HK-2 (cell line): ENCODE measurements around the gene STMN1.

Source experiments
- DNase-seq: peaks from one replicate; pipeline ENCODE4 v3.0.0-alpha.2; 2018; ENCODE audit not compliant: unreplicated experiment

The STMN1 gene

DNA sequence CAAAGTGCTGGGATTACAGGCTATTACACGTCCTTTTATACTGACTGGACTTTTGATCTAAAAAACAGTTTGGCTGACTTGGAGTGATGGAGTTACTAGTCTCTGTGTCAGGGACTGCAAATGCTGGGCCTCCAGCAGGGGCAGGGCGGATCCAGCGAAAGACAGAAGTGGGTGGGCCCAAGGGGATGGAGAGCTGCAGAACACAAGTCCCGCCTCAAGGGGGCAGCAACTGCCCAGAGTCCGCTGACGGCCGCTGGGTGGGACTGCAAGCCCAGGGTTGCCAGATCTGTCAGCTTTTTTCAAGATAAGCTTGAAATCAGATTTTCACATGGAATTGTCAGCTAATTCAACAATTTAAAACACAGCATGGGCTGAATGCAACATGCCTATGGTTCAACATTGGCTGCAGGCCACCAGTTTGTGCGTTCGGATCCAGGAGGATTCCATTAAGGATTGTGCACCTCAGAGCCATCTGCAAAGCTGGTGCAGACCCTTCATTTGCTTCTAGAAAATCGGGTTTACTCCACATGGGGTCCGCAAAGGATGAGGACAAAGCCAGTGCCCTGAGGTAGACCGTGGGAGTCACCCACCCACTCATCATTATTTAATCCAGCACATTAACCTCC lies 10.7 kb downstream of the STMN1 start:
- peak; percentile 91 for DNase-seq

DNA sequence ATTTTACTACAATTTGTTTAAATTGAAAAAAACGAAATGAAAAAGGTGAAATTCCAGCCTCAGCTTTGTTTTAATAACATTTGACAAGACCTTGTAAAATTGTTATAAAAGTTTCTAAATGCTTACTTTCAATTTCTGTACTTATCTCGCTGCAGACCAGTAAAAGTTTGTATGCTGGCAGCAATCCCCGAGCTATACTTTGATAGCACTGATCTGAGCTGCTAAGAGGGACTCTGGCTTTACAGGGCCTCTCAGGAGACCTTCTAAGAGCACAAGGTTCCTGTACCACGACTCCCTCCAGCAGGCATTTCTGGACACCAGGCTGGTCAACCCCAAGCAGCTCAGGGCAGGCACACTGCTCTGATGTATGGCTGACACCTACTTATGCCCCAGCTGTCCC lies 13.1 kb downstream of the STMN1 start:
- no peak for DNase-seq

DNA sequence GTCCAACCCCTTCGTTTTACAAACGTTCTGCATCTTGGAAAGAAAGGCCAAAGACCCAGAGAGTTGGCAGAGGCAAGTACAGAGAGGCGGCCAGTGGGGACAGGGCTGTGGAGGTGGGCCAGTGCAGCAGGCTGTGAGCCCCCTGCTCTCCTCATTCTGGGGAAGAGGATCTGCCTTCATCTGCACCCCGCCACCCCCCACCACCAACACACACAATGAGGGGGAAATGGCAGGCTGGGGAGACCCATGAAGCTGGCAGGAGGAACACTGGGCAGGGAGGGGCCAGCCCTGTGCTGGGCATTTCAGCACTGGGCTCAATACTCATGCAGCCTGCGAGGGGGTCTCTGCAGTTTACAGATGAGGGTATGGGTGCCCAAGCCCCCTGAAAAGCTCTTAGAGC lies 14.6 kb downstream of the STMN1 start:
- DNase-seq: no peak

DNA sequence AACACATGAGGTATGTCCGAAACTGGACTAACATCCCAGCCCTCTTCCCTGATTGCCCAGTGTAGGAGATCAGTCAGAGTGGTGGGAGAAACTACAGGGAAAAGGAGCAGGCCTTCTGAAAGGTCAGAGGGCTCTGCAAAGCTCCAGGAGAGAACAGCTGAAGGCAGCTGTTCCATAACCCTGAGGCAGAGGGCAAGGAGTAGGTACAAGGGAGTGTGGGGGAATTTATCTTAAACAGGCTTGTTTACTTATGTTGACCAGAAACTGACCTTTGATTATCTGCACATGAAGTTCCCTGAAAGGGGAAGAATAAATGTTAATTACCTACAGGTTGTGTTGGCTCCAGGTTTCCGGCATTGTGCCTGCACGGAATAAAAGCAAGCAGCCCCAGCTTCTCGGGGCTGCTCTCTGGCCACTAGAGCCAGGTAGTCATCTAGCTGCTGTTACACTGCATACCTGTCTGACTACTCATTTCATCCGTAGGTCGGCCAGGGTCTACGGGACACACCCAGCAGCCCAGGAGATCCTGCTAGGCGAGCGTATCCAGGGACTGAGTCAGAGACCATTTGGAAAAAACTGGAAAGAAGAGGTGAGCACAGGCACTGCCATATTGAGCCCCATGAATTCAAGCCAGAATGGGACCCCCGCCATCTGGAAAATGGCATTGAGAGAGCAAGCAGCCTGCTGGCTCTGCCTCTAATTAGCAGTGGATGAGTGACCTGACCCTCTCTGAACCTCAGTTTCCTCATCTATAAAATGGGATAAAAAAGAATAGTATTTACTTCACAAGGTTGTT lies 15.8 kb downstream of the STMN1 start:
- peak; percentile 60 for DNase-seq

DNA sequence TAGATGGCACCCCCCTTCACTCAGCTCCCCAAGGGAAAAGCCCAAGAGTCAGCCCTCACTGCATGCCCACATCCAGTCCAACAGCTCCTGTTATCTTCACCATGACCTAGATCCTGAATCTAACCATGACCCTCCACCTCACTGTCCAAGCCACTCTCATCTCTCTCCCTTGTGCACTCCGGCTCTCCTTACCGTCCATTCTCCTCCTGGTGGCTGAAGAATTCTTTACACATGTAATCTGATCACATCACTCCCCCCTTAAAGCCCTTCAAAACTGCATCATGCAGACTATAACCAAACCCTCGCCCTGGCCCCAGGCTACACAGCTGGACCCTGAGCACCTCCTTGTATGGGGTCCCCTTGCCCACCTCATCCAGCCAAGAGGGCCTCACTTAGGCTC lies 16.7 kb downstream of the STMN1 start:
- no peak for DNase-seq

DNA sequence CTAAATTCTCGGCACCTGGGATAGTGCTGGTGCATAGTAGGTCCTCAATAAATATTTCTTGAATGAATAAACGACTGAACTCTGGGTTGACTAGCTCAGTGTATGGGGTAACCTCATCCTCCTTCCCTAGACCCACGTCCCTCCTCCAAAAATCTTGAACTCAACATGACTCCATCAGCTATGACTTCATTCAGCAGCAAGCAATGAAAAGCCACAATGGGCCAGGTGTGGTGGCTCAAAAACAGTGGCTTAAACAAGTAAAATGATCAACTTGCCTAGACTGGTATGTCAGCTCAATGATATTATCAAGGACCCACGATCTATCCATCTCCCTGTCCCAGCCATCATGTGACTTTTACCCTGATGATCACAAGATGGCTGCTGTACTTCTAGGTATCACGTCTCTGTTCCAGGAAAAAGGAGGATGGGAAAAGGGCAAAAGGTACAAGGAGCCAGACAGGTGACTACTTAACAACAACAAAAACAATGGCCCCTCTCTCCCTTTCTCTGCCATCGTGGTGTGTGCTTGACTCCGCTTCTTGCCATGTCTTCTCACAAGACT lies 17.7 kb downstream of the STMN1 start:
- DNase-seq: no peak

DNA sequence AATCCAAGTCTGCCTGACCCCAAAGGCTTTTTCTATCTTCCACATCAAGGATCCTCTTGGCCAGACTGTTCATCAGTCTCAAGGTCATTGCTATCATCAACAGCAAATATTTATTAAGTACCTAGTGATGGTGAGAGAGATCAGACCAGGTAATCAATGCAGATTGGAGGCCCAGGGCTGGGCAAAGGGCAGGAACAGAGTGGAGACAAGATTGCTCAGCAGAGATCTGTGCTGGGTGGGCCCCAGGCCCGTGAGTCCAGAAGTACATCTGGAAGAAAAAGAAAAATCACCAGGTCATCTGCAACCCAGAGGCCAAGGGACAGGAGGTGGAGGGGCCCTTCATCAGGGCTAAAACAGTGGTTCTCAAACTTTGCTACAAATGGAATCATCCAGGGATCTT lies 20.6 kb downstream of the STMN1 start:
- DNase-seq: no peak

DNA sequence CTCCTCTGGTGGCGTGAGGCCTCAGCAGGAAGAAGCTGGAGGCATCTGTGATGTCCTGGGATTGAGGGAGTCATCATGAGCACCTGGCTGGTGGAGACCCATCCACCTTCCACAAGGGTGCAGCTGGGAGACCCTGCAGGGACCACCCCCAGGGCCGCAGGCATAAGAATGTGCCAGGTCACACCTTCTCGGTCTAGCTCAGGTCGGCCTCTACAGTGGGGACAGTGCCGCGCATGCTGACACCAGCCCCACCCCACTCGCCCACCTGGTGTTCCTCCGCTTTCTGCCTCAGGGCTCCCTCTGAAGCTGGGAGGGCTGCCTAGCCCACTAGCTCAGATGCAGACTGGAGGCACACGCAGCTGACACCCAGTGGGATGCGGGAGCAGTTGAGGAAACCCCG lies 25.0 kb downstream of the STMN1 start:
- DNase-seq: no peak

DNA sequence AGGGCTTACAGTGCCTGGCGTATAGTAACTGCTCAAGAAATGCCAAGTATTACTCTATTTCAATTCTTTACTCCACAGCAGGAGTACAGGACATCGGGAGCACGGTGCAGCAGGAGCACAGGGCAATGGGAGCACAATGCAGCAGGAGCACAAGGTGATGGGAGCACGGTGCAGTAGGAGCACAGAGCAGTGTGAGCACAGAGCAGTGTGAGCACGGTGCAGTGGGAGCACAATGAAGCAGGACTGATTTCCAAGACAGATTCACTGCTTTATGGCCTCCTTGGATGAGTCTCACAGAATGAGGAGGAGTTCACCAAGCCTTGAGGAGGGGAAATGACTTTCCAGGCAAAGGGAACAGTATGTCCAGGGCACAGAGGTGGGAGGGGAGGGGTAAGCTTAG lies 25.7 kb downstream of the STMN1 start:
- no peak for DNase-seq

DNA sequence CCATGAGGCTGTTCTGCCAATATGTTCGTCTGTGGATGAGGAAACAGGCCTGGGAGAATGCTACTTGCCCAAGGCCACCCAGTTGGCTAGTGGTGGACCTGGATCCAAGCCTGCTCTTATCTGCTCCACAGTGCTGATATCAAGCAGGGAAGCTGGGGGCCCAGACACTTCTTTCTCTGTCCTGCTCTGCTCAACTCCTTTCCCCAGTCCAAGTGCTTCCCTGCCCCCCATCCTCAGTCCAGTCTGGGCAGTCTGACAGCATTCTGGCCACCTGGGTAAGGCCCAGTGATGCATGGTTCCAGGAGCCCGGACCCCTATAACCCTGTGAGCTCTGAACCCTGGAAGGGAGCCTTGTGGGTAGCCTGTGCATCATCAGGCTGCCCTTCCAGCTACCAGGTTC lies 26.5 kb downstream of the STMN1 start:
- no peak for DNase-seq

DNA sequence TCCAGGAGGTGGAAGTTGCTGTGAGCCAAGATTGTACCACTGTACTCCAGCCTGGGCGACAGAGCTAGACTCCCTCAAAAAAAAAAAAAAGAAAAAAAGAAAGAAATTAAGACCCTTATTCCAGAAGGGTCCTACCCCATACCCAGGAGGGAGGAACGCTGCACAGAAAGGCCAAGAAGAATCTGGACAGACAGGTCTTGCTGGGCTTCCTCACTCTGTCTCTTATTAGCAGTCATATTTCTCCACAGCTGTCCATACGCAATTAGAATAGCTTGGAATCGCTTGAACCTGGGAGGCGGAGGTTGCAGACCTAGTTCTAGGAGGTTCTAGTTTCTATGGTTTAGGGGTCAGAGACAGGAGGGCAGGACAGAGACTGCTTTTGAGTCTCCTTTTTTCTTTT lies 27.5 kb downstream of the STMN1 start:
- DNase-seq: no peak

DNA sequence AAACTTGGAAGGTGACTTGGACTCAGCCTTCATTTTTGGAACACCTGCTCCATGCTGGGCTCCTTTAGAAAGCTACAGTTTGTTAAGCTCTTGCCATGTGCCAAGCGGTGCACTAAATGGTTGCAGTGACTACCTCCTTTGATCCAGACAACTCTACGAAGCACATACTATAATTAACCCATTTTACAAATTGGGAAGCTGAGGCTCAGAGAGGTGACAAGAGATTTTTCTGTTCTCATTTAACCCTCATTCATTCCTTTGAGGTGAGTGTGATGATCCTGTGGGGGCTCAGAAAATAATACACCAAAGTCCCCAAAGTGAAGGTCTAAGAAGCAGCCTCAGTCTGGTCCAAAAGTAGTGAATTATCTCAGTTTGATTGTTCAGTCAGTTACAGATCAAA lies 29.1 kb downstream of the STMN1 start:
- no peak for DNase-seq

DNA sequence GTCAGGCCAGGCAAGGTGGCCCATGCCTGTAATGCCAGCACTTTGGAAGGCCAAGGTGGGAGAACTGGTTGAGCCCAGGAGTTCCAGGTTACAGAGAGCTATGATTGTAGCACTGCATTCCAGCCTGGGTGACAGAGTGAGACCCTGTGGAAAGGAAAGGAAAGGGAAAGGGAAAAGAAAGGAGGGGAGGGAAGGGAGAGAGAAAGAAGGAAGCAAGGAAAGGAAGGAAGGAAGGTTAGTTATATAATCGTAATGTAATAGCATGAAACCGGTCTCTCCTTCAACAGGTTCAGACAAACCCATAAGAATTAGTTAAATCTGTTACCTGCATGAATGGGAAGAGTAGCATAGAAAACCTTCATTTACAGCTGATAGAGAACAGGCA lies 29.5 kb downstream of the STMN1 start:
- DNase-seq: no peak

DNA sequence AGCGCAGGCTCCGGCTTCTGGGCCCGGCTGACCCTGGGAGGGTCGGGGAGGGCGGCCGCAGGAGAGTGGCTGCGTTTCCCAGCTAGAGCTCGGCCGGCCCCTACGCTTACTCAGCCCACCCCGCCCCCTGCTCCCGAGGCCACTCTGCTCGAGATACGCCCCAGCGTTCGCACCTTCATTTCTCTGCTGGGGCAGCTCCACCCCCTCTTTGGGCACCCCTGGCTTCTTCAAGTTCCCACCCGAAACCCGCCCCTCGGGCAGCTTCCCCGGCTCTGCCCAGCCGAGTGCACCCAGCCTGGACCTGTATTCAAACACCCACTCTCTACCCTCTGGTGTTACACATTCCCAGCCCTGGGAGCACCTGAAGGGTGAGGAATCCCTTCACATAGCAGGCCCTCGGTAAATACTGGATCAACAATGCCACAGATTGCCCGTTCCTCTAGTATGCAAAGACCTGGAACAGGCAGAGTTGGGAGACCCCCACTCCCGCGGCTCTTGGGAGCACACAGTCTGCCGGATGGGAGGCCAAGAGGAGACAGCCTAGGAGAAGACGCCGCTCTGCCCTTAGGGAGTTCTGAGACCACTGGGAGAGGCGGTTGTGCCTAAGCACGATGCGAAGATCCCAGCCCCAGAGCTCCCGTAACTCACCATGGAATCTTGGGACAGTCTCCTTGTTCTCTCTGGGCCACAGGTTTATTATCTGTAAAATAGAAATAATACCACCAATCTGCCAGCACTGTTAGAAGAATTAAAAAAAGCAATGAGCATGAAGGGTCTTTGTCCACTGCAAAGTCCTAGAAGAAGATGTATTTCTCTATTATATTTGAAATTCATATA lies 30.1 kb downstream of the STMN1 start:
- DNase-seq: no peak

DNA sequence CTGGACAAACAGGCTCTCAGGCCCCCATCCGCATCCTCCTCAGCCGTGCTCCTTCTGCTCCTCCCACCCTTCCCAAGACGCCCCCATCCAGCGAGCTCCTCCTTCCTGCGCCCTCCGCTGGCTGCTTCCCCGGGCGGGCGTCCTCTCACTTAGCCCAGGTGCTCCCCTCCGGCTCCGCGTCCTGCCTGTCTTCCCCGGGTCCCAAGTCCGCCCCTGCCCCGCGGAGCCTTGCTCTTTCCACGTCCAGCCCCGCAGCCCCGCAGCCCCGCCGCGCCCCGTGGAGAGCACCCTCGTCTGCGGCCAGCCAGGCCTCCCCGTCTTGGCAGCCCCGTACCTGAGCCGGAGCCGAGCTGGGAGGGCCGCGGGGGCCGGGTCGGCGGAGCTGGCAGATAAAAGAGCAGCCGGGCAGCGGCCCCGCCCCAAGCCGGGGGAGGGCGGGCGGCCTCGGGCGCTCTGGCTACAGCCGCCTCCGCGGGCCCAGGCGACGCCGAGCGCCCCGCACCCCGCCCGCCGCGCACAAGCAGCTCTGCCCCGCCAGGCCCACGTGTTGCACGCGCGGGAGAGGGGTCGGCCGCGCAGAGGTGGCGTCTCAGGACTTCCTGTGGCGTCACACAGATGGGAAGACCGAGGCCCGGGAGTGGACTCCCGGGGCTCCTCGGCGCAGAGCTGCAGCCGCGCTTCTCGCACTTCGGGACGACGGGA lies 30.9 kb downstream of the STMN1 start, which contains the start of gene PAQR7:
TSS of gene PAQR7 (minus strand) at position 555 of the 702 bp plus-strand sequence. CDS start 11,869 bp downstream, outside the sequence.
- peak; percentile 60 for DNase-seq

DNA sequence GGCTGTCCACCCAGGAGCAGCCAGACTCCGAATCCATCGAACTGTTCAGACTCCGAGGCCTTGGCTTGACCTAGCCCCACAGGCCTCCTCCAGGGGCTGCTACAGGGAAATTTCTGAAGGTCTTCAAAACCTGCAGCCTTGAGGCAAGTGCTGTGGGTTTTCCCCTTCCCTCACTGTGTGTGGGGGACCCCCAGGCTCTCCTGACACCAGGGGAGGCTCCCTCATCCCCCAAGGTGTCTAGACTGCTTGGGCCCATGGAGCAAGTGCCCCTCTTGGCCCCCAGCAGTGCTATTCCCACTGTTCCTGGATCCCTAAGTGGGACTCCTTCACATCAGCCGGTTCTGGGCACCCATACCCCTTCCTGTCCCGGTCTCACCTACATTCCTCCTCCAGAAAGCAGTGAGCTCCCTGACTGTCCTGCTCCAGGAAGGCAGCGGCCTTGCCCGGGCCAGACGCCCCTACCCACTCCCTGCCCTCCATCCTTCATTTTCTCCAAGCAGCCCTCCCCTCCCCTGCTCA lies 31.5 kb downstream of the STMN1 start:
- DNase-seq: no peak

DNA sequence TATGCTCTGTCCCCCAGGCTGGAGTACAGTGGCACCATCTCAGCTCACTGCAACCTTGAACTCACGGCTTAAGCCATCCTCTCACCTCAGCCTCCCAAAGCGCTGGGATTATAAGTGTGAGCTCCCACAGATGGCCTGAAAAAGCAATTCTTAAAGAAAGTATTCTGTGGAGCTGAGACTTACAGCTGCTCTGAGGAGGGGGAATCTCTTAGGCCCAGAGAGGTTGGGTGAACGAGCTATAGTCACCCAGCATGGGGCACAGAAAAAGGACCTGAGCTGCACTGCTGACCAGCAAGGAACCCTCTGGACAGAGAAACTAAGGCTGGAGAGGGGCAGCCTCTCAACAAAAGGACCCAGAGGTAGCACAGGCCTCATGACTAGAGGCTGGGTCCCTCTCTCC lies 32.0 kb downstream of the STMN1 start:
- DNase-seq: no peak

DNA sequence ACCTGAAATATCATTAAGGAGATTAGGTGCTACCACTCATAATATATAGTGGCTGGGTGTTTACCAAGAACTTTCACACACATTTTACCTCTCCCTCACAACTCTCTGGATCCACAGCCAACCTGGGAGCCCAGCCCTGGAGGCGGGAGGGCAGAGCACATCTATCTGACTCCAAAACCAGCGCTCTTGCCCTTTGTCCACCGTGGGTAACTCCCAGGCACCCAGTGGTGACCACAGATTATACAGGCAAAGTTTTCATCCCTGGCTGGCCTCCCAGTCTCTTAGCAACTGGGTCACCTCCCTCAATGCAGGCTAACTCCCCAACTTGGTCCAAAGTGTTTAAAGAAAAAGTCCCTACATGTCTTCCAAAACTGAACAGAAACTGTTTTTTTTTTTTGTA lies 33.1 kb downstream of the STMN1 start:
- DNase-seq: no peak

DNA sequence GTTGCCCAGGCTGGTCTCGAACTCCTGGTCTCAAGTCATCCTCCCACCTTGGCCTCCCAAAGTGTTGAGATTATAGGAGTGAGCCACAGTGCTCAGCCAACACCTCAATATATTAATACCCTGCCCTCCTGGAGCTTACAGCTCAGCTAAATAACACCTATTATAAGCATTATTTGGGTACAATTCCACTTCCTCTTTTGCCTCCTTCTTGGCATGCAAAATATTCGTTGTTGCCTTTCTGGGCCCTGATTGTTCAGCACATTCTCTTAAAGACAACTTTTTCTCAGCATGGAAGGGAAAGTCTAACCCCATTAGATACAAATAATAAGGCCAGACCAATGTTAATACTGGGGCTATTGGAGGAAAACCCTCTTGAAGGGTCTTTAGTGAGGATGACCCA lies 33.5 kb downstream of the STMN1 start:
- DNase-seq: no peak

DNA sequence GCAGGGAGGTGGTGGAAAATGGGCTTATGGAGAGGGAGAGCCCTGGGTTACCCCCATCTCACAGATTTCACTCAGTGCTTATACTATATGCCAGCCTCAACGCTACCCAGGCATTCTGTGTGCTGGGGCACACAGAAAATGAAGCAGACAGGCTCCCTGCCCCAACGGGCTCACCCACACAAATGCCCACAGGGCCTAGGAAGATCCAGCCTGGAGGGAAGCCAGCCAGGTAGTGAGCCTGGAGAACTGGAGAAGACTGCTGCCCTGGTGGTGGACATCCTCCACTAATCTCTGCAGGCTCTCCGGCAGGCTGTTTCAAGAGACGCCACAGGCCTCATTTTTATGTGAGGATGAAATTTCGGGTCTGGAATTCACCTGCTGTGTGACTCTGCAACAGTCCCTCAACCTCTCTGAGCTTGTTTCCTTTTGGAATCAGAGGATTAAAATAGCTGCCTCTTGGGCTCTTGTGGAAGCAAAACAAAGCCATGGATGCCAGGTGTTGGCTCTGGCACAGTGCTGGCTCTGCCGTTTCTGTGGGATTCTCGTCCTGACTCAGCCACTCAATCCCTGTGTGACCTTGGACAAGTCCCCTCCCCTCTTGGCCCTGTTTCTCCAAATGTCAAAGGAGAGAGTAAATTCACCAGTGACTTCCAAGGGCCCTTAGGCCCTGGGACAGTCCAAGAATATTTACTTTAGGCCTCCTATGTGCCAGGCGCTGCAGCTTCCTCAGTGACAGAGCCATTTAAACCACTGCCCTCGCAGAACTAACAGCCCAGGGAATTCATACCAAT lies 34.3 kb downstream of the STMN1 start:
- DNase-seq: no peak
